Mesendoderm (in vitro differentiated cells): ENCODE results near the gene UBE2D3. TPM values are rescaled to one million over a fixed set of nuclear protein-coding genes. Genes with fewer than 3 reads are reported as not detected.

Experiments used
- DNase-seq: peaks from one replicate; pipeline ENCODE4 v3.0.0; 2013
- H2AK5ac ChIP-seq: 2 replicates; pipeline ENCODE4 v1.6.1; 2013; ENCODE audit warnings: low read length, inconsistent platforms
- H2BK120ac ChIP-seq: 2 replicates; pipeline ENCODE4 v1.6.1; 2013; ENCODE audit warnings: low read depth, mild to moderate bottlenecking, low read length, moderate library complexity, mixed read lengths
- H2BK15ac ChIP-seq: replicated peaks from 2 replicates; pipeline ENCODE4 v1.6.1; 2013; ENCODE audit warnings: low read depth, mild to moderate bottlenecking, moderate library complexity
- H2BK5ac ChIP-seq: 2 replicates; pipeline ENCODE4 v1.6.1; 2013; ENCODE audit warnings: low read length, inconsistent platforms
- H3K18ac ChIP-seq: 2 replicates; pipeline ENCODE4 v1.6.1; 2013; ENCODE audit warnings: mild to moderate bottlenecking, low read length, mixed read lengths
- H3K23ac ChIP-seq: one replicate; pipeline ENCODE4 v1.6.1; 2013; ENCODE audit warnings: low read length
- H3K27ac ChIP-seq: 2 replicates; pipeline ENCODE4 v1.5.1; 2013; ENCODE audit warnings: low read depth, mild to moderate bottlenecking, inconsistent platforms, low read length, moderate library complexity
- H3K27me3 ChIP-seq: 2 replicates; pipeline ENCODE4 v1.6.1; 2013; ENCODE audit warnings: low read length, control low read depth, mild to moderate bottlenecking, inconsistent platforms; ENCODE audit not compliant: insufficient read depth, poor library complexity
- H3K36me3 ChIP-seq: 2 replicates; pipeline ENCODE4 v1.6.1; 2013; ENCODE audit warnings: low read length, inconsistent platforms; ENCODE audit not compliant: control insufficient read depth, insufficient read depth
- H3K4ac ChIP-seq: one replicate; pipeline ENCODE4 v1.6.1; 2013; ENCODE audit warnings: low read depth, mild to moderate bottlenecking, low read length, moderate library complexity
- H3K4me1 ChIP-seq: 2 replicates; pipeline ENCODE4 v1.6.1; 2013; ENCODE audit warnings: low read depth, low read length, inconsistent platforms; ENCODE audit not compliant: control insufficient read depth
- H3K4me2 ChIP-seq: 2 replicates; pipeline ENCODE4 v1.6.1; 2013; ENCODE audit warnings: low read length
- H3K4me3 ChIP-seq: 2 replicates; pipeline ENCODE4 v1.5.1; 2013; ENCODE audit warnings: mild to moderate bottlenecking, low read length
- H3K56ac ChIP-seq: one replicate; pipeline ENCODE4 v1.6.1; 2013; ENCODE audit warnings: low read length
- H3K79me1 ChIP-seq: 2 replicates; pipeline ENCODE4 v1.6.1; 2013; ENCODE audit warnings: low read length, inconsistent platforms
- H3K79me2 ChIP-seq: 2 replicates; pipeline ENCODE4 v1.6.1; 2013; ENCODE audit warnings: mild to moderate bottlenecking, low read length; ENCODE audit not compliant: control insufficient read depth, insufficient read depth
- H3K9ac ChIP-seq: 2 replicates; pipeline ENCODE4 v1.6.1; 2013; ENCODE audit warnings: low read length, inconsistent platforms
- H4K5ac ChIP-seq: one replicate; pipeline ENCODE4 v1.6.1; 2013; ENCODE audit warnings: low read length
- H4K8ac ChIP-seq: one replicate; pipeline ENCODE4 v1.6.1; 2013; ENCODE audit warnings: low read depth, mild to moderate bottlenecking, control low read depth, low read length, moderate library complexity
- WGBS: extraction: QIAGEN DNeasy Blood & Tissue Kit; methylation state at CpG from one replicate; pipeline ENCODE4 v1.1.7; 2013; ENCODE audit warnings: low lambda C conversion rate, missing lambda C conversion rate; ENCODE audit not compliant: insufficient coverage; ENCODE audit errors: extremely low coverage; 5-methylcytosine and 5-hydroxymethylcytosine counted together
- small RNA-seq: library from polyadenylated mRNA; stranded (forward); fragments of <200 nt; extraction: miRNeasy Mini kit (QIAGEN cat#:217004); gene quantifications from one replicate; pipeline ENCODE3, GENCODE V24; 2013; ENCODE audit not compliant: insufficient read depth

Gene UBE2D3

DNA sequence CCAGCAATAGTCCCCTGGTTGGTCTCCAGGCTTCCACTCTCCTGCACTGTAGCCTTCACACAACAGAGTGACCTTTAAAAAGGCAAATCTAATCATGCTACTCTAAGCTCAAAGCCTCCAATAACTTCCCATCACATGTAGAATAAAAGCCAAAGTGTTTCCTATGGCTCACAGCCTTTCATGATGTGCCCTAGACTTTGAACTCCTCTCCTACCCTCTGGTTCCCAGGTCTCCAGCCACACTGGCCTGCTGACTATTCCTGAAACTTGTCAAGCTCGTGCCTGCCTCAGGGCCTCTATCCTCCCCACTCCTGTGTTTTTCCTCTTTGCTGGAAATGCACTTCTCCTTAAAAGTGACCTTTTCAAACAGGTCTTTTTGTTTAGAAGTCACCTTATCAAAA lies 69.7 kb downstream of the UBE2D3 start:
- no peak overlapping the region for H2AK5ac ChIP-seq
- peaks cover 2% of the 10 kb centered on the region for H3K79me1 ChIP-seq
- H4K8ac ChIP-seq = no peak overlapping the region
- no peak overlapping the region for H2BK15ac ChIP-seq
- DNase-seq = no peak
- H3K56ac ChIP-seq = no peak overlapping the region
- H3K4me3 ChIP-seq = no peak overlapping the region
- no peak overlapping the region for H3K4me2 ChIP-seq
- no peaks in the 10 kb centered on the region for H3K27me3 ChIP-seq
- H3K36me3 ChIP-seq = no peaks in the 10 kb centered on the region
- H3K9ac ChIP-seq = no peak overlapping the region
- H2BK5ac ChIP-seq = no peak overlapping the region
- no peaks in the 10 kb centered on the region for H3K79me2 ChIP-seq
- H2BK120ac ChIP-seq = no peak overlapping the region
- no peak overlapping the region for H3K27ac ChIP-seq
- no peak overlapping the region for H3K18ac ChIP-seq
- H3K4ac ChIP-seq = no peak overlapping the region
- WGBS = no CpG with 5 or more reads among the region's 1 CpG
- H3K4me1 ChIP-seq = no peaks in the 10 kb centered on the region
- H4K5ac ChIP-seq = no peak overlapping the region
- H3K23ac ChIP-seq = no peak overlapping the region

DNA sequence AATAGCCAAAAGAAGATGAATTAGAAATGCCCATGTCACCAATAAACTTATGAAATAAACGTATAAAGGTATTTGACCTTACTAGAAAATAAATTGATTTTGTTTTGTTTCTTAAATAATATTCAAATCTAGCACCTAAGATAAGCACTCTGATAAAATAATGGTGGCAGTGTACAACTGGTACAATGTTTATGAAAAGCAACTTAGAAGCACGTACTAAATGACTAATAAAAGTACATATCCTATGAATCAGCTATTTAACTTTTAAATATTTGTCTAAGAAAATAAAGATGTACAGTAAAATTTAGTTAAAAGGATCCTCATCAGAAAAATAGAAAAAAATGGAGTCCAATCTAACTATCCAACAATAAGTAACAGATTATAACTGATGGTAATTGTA lies 73.3 kb downstream of the UBE2D3 start:
- Histone ChIP-seq H2BK120ac (no peak overlapping the region), H3K18ac (no peak overlapping the region), H4K8ac (no peak overlapping the region), H3K27me3 (no peaks in the 10 kb centered on the region), H3K4me3 (no peak overlapping the region), H2BK15ac (no peak overlapping the region), H3K4me2 (no peak overlapping the region), H4K5ac (no peak overlapping the region), H3K9ac (no peak overlapping the region), H3K4me1 (no peaks in the 10 kb centered on the region), H3K56ac (no peak overlapping the region), H3K36me3 (no peaks in the 10 kb centered on the region), H3K23ac (no peak overlapping the region), H3K4ac (no peak overlapping the region), H2BK5ac (no peak overlapping the region), H3K27ac (no peak overlapping the region), H3K79me1 (peaks cover 2% of the 10 kb centered on the region), H3K79me2 (no peaks in the 10 kb centered on the region), H2AK5ac (no peak overlapping the region)
- no CpG with 5 or more reads among the region's 2 CpGs for WGBS
- DNase-seq = no peak

DNA sequence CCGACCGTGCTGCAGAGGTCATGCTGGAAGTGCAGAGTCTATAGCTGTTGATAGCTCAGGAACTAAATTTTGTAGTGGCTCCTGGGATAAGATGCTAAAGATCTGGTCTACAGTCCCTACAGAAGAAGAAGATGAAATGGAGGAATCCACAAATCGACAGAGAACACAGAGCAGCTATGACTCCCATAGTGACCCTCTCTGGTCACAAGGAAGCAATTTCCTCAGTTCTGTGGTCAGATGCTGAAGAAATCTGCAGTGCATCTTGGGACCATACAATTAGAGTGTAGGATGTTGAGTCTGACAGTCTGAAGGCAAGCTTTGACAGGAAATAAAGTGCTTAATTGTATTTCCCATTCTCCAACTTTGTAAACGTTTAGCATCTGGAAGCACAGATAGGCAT lies 75.4 kb downstream of the UBE2D3 start:
- no peaks in the 10 kb centered on the region for H3K36me3 ChIP-seq
- H3K4me2 ChIP-seq = no peak overlapping the region
- no peak for DNase-seq
- H3K9ac ChIP-seq = no peak overlapping the region
- H3K27me3 ChIP-seq = no peaks in the 10 kb centered on the region
- no peak overlapping the region for H2BK120ac ChIP-seq
- H3K79me2 ChIP-seq = no peaks in the 10 kb centered on the region
- H3K27ac ChIP-seq = no peak overlapping the region
- no peak overlapping the region for H2AK5ac ChIP-seq
- H2BK5ac ChIP-seq = no peak overlapping the region
- no peak overlapping the region for H2BK15ac ChIP-seq
- H3K79me1 ChIP-seq = peaks cover 2% of the 10 kb centered on the region
- H3K18ac ChIP-seq = no peak overlapping the region
- WGBS = no CpG with 5 or more reads among the region's 4 CpGs
- H3K4ac ChIP-seq = no peak overlapping the region
- H3K23ac ChIP-seq = no peak overlapping the region
- H3K4me1 ChIP-seq = no peaks in the 10 kb centered on the region
- H4K5ac ChIP-seq = no peak overlapping the region
- H4K8ac ChIP-seq = no peak overlapping the region
- no peak overlapping the region for H3K4me3 ChIP-seq
- no peak overlapping the region for H3K56ac ChIP-seq

Small RNA genes within 50 kb of the gene (small RNA-seq; reads per million reads assigned to genes)
- gene RNU7-151P = not detected
